HG03139 (cell line): Measurements from ENCODE around the gene PRR5.
A peak's percentile ranks its signal among the peaks of the same experiment; 100 is the strongest.

Source experiments
- ATAC-seq: cut with Tn5 transposase; IDR thresholded peaks from one replicate; pipeline ENCODE4 v1.9.1; 2021; ENCODE audit not compliant: unreplicated experiment

Gene PRR5

DNA sequence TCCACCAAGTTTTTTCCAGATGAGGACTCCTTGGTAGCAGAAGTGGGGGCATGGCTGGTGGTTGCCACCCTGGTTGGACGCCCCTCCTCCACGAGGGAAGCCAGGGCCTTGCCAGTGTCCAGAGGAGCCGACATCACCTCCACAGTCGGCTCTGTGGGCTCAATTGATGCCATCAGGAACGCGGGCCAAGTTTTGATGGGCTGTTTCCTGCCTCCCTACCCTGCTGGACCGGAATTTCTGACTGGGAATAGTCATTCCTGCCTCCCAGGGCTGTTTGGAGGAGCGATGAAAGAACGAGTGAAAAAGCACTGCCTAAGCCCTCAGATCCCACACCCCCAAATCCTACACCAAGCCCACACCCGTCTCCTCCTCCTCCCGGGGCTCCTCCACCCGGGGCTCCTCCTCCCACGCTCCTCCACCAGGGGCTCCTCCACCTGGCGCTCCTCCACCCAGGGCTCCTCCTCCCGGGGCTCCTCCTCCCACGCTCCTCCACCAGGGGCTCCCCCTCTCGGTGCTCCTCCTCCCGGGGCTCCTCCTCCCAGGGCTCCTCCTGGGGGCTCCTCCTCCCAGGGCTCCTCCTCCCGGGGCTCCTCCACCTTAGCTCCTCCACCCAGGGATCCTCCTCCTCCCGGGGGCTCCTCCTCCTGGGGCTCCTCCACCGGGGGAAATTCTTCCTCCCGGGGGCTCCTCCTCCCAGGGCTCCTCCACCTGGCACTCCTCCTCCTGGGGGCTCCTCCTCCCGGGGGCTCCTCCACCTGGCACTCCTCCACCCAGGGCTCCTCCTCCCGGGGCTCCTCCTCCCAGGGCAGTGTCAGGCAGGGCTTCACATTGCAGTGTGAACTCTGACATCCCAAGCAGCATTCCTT lies 10.0 kb upstream of the PRR5 start:
- ATAC-seq: no peak

DNA sequence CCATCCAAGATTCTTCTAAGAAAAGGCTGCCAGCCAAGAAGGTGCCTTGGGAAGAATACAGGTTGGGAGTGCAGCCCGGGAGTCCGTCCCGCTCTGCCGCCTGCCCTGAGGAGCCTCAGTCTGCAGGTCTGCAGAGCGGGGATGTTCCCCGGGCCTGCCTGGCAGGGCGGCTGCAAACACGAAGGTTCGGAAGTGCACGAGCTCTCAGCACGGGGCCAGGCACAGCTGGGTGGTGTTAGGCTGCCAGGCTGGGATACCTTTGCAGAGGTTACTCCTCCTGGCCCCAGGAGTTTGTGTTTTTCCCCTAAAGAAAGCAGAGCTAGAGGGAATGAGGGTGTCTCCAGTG lies 9.4 kb upstream of the PRR5 start:
- no peak for ATAC-seq

DNA sequence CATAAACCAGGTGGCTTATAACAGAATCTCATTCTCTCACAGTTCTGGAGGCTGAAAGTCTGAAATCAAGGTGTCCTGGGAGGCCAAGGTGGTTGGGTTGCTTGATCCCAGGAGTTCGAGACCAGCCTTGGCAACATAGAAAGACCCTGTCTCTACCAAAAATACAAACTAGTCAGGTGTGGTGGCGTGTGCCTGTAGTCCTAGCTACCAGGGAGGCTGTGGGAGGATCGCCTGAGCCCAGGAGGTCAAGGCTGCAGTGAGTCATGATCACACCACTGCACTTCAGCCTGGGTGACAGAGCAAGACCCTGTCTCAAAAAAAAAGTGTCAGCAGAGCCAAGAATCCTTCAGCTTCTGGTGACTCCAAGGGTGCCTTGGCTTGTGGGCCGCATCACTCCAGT lies 8.9 kb upstream of the PRR5 start:
- ATAC-seq: no peak

DNA sequence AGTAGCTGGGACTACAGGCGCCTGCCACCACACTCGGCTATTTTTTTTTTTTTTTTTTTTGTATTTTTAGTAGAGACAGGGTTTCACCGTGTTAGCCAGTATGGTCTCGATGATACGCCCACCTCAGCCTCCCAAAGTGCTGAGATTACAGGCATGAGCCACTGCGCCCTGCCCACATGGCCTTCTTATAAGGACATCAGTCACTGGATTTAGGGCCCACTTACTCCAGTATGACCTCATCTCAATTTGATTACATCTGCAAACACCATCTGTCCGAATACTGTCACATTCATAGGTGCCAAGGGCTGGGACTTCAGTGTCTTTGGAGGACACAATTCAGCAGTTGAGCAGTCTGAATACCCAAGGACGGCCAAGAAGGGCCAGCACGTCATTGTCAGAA lies 8.2 kb upstream of the PRR5 start:
- no peak for ATAC-seq

DNA sequence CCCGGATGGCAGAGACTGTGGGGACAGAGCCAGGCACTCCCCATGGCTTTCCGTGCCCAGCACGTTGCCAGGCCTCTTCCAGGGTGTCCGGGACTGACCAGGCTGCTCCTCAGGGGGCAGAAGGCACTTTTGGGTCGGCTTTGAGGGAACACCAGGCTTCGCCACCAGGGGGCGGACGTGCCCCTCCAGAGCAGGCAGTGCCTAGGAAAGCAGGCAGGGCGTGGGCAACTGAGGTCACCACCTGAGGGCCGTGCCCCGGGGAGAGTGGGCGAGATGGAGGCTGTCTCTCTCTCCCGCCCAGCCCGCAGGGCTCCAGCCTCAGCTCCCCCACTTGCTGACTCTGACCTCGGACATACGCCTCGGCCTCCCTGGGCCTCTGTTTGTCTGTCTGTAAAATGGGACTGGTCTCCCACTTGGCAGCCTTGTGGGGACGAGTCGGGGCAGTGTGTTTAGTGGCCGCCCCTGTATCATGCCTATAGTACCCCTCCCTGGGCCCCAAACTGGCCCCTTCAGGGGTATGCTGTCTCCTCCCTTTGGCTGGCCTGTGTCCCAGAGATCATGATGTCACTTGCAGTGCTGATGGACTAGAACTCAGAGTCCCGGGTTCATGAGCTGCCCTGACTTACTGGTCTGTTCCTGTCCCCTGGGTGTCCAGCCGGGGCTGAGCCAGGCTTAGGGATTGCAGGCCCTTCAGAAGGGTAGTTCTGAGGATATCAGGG lies 4.4 kb upstream of the PRR5 start:
- no peak for ATAC-seq

DNA sequence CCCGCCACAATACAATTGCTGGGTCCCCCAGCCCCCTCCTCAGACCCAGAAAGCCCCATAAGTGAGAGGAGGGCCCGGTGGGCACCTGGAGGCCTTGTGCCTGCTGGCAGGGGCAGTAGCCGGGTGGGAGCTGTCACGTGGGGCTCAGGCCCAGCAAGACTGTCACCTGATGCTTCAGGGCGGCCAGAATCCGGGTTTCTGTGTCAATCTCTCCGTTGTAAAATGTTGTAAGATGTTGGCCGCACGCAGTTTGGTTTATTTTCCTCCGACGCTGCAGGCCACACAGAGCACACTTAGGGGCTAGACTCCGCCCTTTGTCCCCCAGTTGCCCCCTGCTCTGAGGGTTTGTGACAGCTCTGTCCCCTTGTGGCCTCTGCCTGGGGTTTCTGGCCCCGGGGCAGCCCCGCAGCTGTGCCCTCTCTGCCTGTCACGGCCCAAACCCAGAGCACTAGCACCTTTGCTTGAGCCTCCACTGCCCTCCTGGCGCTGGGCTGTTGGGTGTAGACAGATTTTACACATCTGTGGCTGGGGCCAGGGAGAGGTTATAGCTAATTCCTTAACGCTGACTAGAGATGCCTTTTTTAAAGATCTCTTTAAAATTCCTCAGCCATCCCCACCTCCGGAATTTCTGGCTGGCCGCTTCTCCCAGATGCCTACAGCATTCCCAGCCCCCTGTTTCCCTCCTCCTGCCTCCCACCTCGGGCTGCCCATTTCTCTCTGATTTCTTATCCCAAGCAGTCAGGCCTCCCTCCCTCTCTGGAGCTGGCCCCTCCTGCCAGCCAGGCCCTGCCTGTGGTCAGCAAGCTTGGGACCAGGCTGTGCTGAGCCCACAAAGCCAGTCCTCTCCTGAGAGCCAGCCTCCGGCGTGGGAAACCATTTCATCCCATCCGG lies 3.2 kb upstream of the PRR5 start:
- no peak for ATAC-seq

DNA sequence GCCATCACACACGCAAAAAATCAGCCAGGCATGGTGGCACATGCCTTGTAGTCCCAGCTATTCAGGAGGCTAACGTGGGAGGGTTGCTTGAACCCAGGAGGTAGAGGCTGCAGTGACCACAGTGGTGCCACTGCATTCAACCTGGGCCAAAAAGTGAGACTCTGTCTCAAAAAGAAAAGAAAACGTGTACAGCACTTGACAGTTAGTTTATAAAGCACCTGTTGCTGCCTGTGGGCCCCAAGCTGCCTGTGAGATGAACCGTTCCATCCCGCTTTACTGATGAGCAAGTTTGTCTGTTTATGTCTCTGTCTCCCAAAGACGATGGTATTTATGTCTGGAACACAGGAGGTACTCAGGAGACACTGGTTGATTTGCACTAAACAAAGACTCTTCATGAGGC lies 1.5 kb upstream of the PRR5 start:
- ATAC-seq: no peak

DNA sequence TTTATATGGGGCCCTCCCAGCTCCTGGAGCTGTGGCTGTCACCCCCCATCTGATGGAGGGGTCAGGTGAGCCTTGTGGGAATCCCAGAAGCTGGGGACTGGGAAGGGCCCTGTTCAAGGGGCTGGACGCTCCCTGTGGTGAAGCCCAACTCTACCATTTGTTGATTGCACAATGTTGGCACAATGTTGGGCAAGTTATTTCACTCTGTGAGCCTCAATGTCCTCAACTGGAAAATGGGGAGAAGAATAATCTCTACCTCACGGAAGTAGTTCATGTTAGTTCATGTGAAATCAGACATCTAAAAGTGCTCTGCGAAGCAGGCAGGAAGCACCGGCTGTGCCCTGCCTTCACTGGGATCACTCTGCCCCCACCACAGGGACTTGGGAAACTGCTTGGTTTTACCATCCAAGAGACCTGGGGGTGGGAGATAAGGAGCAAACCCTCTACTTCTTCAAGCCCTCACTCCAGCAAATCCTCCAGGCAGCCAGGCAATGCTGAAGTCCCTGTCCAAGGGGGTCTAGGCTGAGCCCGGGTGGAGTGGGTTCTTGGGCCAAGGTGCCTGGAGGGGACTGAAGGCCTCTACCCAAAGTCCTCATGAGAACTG lies 715 bp upstream of the PRR5 start:
- no peak for ATAC-seq

DNA sequence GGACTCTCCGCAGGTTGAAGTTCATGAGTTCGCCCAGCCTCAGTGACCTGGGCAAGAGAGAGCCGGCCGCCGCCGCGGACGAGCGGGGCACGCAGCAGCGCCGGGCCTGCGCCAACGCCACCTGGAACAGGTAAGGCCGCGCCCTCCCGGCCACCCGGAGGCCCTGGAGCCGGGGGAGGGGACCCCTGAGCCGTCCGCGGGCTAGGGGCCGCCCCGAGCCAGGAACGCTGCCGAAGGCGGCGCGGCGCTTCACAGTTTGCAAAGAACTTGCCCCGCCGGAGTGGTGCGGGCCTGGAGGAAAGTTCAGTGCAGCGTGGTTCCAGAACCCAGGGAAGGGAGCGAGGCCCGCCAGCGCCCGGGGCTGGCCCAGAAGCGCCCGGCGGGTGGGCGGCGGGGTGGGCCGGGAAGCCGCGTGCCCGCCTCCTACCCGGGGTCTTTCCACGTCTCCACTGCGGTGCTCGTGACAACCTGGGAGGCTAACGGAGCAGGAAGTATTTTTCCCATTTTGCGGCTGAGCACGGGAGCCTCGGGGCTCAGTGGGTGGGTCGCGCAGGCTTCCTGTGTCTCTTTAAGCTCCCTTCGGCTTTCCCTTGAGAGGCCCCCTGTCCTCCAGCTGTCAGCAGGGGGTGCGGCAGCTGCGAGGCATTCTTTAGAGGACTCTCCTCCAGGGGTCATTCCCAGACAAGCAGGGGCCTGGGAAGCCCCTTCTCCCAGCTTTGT lies 635 bp downstream of the PRR5 start:
- peak; percentile 28 for ATAC-seq

DNA sequence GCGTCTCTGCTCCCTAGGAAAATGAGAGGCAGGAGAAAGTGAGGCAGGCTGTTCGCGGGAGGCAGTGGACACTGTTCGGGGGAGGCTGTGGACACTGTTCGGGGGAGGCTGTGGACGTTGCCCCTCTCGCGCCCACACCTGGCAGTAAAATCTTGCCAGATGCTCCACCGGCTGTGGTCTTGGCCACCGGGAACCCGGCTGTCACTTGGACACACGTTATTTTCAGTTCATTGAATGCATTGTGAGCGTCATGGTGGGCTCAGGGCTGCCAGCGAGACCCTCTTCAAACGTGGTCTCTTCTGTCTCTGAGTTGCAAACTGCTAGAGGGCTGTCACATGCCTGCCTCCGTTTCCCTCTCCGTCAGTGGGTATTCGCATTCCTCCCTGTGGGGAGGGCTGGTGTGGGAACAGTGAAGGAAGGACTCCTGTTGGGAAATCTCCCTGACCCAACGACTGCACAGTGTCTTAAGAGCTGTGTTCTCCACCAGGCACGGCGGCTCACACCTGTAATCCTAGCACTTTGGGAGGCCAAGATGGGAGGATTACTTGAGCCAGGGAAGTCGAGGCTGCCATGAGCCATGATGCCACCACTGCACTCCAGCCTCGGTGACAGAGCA lies 1.4 kb downstream of the PRR5 start:
- ATAC-seq: no peak

DNA sequence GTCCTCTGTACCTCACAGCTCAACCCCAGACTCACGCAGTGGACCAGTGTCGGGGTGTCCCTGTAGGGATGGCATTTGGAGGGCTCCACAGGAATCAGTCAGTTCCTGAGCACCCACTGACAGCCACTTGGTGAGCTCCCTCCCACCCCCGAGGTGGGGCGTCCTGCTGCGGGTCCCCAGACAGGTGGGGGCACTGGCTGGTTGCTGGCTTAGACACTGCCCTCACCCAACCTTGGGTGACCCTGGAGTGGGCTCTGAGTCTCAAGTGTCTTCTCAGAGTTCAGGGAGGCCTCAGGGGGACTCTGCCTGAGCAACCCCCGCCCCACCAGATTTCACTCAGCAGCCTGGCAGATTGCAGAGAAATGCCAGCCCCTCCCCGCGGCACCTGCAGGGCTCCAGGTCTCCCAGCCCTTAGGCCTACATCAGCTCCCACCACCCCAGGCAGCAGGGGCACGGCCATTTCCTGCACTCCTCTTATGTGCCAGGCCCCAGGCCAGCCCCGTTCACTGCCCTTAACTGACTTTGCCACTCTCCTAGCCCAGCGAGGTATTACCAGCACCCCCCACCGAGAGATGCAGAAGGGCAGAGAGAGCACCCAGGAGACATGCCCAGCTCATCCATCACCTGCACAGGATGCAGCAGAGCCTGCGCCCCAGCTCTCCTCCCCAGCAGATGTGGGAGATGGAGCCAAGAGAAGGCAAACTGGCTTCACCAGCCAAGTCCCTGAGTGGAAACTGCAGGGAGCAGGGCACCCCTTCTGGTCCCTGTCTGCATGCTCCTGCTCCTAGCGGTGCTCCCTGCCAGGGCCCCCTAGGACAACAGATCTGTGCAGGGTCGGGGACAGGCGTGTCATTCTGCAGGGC lies 2.4 kb downstream of the PRR5 start:
- ATAC-seq: no peak

DNA sequence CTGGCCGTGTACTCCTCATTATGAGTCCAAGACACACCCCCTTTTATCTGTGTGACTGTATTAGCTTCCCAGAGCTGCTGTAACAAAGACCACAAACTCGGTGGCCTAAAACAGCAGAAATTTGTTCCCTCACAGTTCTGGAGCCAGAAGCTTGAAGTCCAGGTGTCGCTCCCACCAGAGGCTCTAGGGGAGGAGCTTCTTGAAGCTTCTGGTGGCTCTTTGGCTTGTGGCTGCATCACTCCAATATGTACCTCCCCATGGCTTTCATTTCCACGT lies 3.0 kb downstream of the PRR5 start:
- ATAC-seq: no peak

DNA sequence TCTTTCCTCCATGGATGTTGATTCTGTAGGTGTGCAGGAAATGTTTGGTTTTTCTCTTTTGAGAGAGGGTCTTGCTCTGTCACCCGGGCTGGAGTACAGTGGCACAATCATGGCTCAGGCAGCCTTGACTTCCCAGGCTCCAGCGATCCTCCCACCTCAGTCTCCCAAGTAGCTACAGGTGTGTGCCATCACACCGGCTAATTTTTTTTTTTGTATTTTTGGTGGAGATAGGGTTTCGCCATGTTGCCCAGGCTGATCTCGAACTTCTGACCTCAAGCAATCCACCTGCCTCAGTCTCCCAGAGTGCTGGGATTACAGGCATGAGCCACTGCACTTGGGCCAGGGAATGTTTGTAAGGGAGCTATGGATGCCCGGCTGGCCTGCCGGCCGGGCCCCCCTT lies 4.5 kb downstream of the PRR5 start:
- no peak for ATAC-seq

DNA sequence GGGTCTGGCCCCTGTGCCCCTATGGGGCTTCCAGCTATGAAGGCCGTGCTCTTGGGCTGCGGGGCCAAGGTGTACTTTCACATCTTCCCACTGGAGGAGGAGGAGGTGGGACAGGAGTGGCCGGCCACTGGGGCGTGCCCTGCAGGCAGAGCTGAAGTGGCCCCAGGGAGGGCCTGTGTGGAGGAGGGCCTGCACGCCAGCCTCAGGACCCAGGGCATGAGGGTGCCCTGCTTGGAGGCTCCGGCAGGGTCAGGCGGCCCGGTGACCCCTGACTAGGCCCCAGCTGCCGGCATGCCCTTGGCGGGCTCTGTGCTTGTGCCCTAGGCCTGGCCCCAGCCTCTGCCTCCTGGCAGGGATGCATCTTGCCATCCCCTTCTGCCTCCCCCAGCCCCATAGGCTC lies 5.2 kb downstream of the PRR5 start:
- ATAC-seq: no peak

DNA sequence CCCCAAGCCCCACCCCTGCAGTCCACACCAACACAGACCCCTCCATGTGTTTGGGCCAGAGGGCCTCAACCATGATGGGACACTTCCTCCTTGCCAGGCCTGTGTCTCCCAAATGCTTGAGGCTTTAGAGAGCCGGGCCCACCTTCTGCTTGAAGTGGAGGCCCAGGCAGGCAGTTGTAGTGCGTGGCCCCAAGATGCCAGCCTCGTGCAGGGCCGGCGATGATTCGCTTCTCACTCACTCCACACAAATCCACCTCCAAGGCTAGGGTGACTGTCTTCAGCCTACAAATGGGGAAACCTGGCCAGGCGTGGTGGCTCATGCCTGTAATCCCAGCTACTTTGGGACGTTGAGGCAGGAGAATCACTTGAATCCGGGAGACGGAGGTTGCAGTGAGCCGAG lies 5.7 kb downstream of the PRR5 start:
- ATAC-seq: no peak

DNA sequence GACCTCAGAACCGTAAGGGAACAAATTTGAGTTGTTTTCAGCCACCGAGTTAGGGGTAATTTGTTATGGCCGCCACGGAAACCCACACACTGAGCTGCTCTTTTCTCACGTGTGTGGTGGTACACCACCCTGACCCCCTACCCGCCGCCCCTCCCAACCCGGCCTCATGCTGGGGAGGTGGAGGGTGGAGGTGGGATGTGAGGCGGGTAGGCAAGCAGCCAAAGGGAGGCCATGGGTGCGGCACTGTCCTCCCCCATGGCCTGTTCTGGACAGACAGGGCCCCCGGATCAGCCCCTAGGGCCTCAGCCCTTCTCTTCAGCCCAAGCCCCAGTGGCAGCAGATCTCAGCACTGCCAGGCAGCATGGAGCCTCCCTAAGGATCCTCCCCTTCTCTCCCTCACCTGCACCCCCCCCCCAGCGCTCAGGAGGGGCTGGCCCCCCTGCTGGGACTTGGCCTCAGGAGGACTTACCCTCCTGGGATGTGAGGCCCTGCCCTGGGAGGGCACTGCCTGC lies 7.9 kb downstream of the PRR5 start:
- no peak for ATAC-seq

DNA sequence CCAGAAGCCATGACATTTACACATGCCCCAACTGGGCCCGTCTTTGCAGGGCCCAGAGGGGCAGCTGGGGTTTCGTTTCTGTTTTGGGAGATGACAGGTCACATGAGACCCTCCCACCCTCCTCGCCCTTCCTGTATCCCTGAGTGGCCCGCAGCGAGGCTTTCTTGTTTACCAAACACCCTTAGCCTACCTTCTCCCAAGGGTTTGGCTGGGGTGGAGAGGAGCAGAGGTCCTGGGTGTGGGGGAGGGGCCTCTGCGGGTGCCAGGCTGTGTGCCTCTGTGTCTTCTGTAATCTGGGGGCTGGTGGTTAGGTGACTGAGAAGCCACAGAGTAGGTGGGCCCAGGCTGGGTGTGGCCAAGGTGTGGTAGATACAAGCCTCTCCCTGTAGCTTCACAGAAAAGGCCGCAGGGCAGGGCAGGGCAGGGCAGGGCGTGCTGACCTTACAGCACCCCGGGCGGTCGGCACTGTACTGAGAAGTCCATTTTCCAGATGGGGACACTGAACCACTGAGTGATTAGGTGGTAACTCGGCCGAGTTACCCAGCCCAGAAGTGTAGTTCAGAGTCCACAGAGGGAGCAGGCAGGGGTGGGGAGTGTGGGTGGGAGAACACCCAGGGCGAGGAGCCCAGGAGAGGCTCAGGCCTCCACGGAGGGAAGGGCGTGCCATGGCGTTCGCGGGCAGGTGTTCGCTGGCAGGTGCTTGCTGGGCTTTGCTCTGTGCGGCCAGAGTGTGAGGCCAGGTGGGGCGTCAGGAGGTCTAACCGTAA lies 8.7 kb downstream of the PRR5 start:
- no peak for ATAC-seq

DNA sequence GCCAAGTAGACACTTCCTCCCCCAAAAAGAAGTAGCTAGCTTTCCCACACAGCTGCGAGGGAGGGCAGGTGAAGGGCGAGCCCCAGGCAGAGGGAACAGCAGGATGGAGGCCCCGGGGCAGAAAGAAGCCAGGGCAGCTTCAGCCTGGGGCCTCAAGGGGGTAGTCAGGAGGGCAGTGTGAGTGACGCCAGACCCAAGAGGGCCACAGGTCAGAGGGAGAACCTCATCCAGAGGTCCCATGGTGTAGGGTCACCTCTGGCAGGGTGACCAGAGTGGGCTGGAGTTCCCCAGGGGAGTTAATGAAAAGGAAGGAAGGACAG lies 9.2 kb downstream of the PRR5 start:
- no peak for ATAC-seq
